Lung (tissue), 13 donors: ENCODE measurements around the gene CCDC88A. TPM values are rescaled to one million over a fixed set of nuclear protein-coding genes. Genes with fewer than 3 reads are reported as not detected.
"Not testable (repeated sequence)": the region's sequence is repeated elsewhere in the genome, so short reads cannot be mapped to it uniquely, and the experiment has no call there.

ENCODE experiments used
- ATAC-seq: fragments of 200-7000 bp; cut with Tn5 transposase; one replicate; pipeline ENCODE4 v1.9.1; 2020; ENCODE audit warnings: moderate number of reproducible peaks; ENCODE audit not compliant: insufficient read depth, low FRiP score
- DNase-seq, 3 donors: peaks; one replicate each; pipeline ENCODE4 v3.0.0-alpha.2; 2013 to 2017
- H3K27ac ChIP-seq, 2 donors: one replicate each; pipeline ENCODE4 v1.5.1; 2013; ENCODE audit warnings: mild to moderate bottlenecking in 2 of 2, moderate library complexity in 2 of 2, control low read depth in 1 of 2, inconsistent platforms in 1 of 2, low read depth in 1 of 2, low read length in 1 of 2
- H3K27me3 ChIP-seq, 3 donors: one replicate each; pipeline ENCODE4 v1.5.1; 2013; ENCODE audit warnings: low read length in 2 of 3; ENCODE audit not compliant: control insufficient read depth in 3 of 3, insufficient read depth in 3 of 3
- H3K36me3 ChIP-seq, 4 donors: one replicate each; pipeline ENCODE4 v1.5.1; 2013; ENCODE audit warnings: low read length in 4 of 4, mild to moderate bottlenecking in 1 of 4, moderate library complexity in 1 of 4; ENCODE audit not compliant: control insufficient read depth in 4 of 4, insufficient read depth in 4 of 4
- H3K4me1 ChIP-seq, 5 donors: one replicate each; pipeline ENCODE4 v1.5.1; 2013; ENCODE audit warnings: low read length in 5 of 5, mild to moderate bottlenecking in 2 of 5, moderate library complexity in 1 of 5; ENCODE audit not compliant: control insufficient read depth in 5 of 5, insufficient read depth in 5 of 5
- H3K4me3 ChIP-seq: one replicate; pipeline ENCODE4 v1.5.1; 2013; ENCODE audit warnings: mild to moderate bottlenecking, control low read depth, moderate library complexity
- H3K9ac ChIP-seq, 2 donors: one replicate each; pipeline ENCODE4 v1.5.1; 2013; ENCODE audit warnings: low read length in 2 of 2, control low read depth in 1 of 2; ENCODE audit not compliant: insufficient read depth in 1 of 2
- H3K9me3 ChIP-seq, 4 donors: one replicate each; pipeline ENCODE4 v1.5.1; 2013; ENCODE audit warnings: low read length in 3 of 4, mild to moderate bottlenecking in 1 of 4, moderate library complexity in 1 of 4; ENCODE audit not compliant: control insufficient read depth in 4 of 4, insufficient read depth in 3 of 4
- WGBS, 2 donors: extraction: QIAGEN DNeasy Blood & Tissue Kit; methylation state at CpG; one replicate each; pipeline ENCODE4 v1.1.7; 2013; 5-methylcytosine and 5-hydroxymethylcytosine counted together
- polyA plus RNA-seq, 2 donors: library from polyadenylated mRNA; stranded (reverse); fragments of 200-250 nt; gene quantifications; one replicate each; pipeline ENCODE4 v1.2.1, GENCODE V29; 2013
- small RNA-seq: library from RNA; depleted of rRNA; stranded (forward); fragments of <200 nt; gene quantifications from one replicate; pipeline ENCODE3, GENCODE V24; 2014; ENCODE audit warnings: low replicate concordance
- total RNA-seq, 2 donors: library from RNA; depleted of rRNA in 1 of 2; stranded (reverse); fragments of >200 nt in 1 of 2; gene quantifications; one replicate each; pipeline ENCODE4 v1.2.1, GENCODE V29; 2014 to 2021
- TF ChIP-seq, protein P1 (sequence below): IDR thresholded peaks from 2 replicates; pipeline ENCODE4 v1.5.1; 2012; ENCODE audit warnings: mild to moderate bottlenecking; ENCODE audit errors: control extremely low read depth, extremely low read depth
- donor health status: control.
- donor health status: control.
- donor health status: Bipolar disorder and iron deficiency.
- donor health status: healthy.
- donor health status: DM: yes; HTN: yes; CAD: no.

Gene CCDC88A
- total and polyA plus RNA-seq, 4 donors, result 13.3 to 91.9 (median 61.5) TPM

- no peak for ATAC-seq
- H3K4me1 ChIP-seq, result no peaks in the 10 kb centered on the region
- TF ChIP-seq, protein P1, sequence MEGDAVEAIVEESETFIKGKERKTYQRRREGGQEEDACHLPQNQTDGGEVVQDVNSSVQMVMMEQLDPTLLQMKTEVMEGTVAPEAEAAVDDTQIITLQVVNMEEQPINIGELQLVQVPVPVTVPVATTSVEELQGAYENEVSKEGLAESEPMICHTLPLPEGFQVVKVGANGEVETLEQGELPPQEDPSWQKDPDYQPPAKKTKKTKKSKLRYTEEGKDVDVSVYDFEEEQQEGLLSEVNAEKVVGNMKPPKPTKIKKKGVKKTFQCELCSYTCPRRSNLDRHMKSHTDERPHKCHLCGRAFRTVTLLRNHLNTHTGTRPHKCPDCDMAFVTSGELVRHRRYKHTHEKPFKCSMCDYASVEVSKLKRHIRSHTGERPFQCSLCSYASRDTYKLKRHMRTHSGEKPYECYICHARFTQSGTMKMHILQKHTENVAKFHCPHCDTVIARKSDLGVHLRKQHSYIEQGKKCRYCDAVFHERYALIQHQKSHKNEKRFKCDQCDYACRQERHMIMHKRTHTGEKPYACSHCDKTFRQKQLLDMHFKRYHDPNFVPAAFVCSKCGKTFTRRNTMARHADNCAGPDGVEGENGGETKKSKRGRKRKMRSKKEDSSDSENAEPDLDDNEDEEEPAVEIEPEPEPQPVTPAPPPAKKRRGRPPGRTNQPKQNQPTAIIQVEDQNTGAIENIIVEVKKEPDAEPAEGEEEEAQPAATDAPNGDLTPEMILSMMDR, result no peak
- H3K4me3 ChIP-seq, result no peak overlapping the region
- DNase-seq, result no peak
- H3K36me3 ChIP-seq, result peaks cover 15 to 25% (median 17%) of the 10 kb centered on the region in 4 donors
- H3K27me3 ChIP-seq, result no peaks in the 10 kb centered on the region
- H3K9me3 ChIP-seq, result no peaks in the 10 kb centered on the region
- no peak overlapping the region for H3K9ac ChIP-seq
- 89 to 93% methylated on average over 5 of the region's 5 CpGs for WGBS, 2 donors
- no peak overlapping the region for H3K27ac ChIP-seq
Measured at GRCh38 chr2:55245411-55245810, 174.2 kb downstream of the CCDC88A start.

DNA sequence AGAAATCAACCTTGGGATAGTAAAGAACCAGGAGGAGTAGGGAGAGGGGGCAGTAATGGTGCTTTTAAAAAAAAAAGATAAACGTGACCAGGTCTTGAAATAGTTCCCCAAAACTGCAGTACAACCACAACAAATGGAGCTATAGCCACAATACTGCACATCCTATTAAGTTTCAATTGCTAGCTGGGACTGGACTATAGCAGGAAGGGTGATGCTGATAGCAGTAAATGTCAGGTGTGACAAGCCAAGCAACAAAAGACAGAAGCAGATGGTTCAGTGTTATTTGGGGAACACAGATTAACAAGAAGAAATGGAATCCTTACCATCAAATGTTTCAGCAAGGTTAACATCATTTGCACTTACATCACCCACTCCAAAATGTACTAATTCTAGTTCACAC is 177.0 kb downstream of the CCDC88A start:
- Histone ChIP-seq H3K36me3 (peaks cover 8 to 26% (median 11%) of the 10 kb centered on the region in 4 donors), H3K9me3 (no peaks in the 10 kb centered on the region), H3K27me3 (no peaks in the 10 kb centered on the region), H3K4me3 (no peak overlapping the region), H3K9ac (no peak overlapping the region), H3K27ac (no peak overlapping the region), H3K4me1 (no peaks in the 10 kb centered on the region)
- TF ChIP-seq, protein P1, result no peak
- WGBS, 2 donors, result 55 to 65% methylated on average over 1 of the region's 1 CpG
- ATAC-seq (no peak), DNase-seq (no peak)

- not testable (repeated sequence) for DNase-seq, H3K4me3 ChIP-seq, H3K9me3 ChIP-seq, H3K27me3 ChIP-seq, H3K4me1 ChIP-seq, H3K27ac ChIP-seq, H3K9ac ChIP-seq, ATAC-seq
- WGBS, 2 donors, result 91 to 93% methylated on average over 8 of the region's 8 CpGs
- H3K36me3 ChIP-seq, result peaks cover 8 to 25% (median 10%) of the 10 kb centered on the region in 4 donors
Measured at GRCh38 chr2:55241582-55241981, 178.1 kb downstream of the CCDC88A start.

DNA sequence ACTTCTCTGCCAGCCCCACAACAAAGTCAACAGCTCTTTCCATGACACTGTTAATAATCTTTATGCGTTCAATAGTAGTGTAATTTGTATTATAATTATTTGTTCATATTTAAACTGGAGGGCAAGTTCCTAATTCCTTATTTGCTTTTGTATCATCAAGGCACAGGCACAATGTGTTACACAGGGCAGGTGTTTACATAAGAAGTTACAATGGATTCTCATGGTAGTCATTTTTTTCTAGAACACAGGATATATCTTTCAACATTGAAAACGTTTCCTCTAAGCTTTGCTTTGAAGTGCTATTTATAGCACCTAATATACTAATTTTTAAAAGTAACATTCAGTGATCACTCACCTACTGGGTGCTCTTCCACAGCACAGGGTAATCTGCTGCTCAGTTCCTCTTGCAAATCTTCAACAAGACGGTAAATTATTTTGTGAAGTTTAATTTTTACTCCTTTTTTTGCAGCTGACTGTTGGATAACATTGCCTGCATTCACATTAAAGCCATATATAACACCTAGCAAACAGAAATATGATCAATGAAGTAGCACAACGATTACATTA is 179.9 kb downstream of the CCDC88A start:
- Histone ChIP-seq H3K9me3 (no peaks in the 10 kb centered on the region), H3K4me1 (peaks cover 0 to 3% (median 0%) of the 10 kb centered on the region in 5 donors), H3K36me3 (peaks cover 7 to 40% (median 22%) of the 10 kb centered on the region in 4 donors), H3K9ac (no peak overlapping the region), H3K27me3 (no peaks in the 10 kb centered on the region), H3K4me3 (no peak overlapping the region), H3K27ac (no peak overlapping the region)
- no peak for DNase-seq
- TF ChIP-seq, protein P1, result no peak
- 59 to 62% methylated on average over 4 of the region's 4 CpGs for WGBS, 2 donors
- ATAC-seq, result no peak

Small RNAs within 50 kb of the gene (small RNA-seq; reads per million reads assigned to genes)
- gene RF00019, result not detected
- not detected for gene RNU6-221P
- gene RNU6-775P, result not detected

Other genes with a start within 250 kb of the CCDC88A start
- gene CLHC1, start 187.6 kb downstream of the CCDC88A start, total RNA-seq, result 10 to 100 TPM; 13.6 to 33.8 TPM
- 10 to 100 TPM in 1 of 2 donors, 1 to 10 TPM in 1; 2.3 to 10.8 TPM for gene CLHC1, start 187.6 kb downstream of the CCDC88A start, polyA plus RNA-seq
- 1,000 to 10,000 TPM in 1 of 2 donors, 100 to 1,000 TPM in 1; 715 to 1,195 TPM for gene RPS27A, start 187.2 kb downstream of the CCDC88A start, total RNA-seq
- gene RPS27A, start 187.2 kb downstream of the CCDC88A start, polyA plus RNA-seq, result 1,000 to 10,000 TPM; 1,600 to 1,640 TPM
- 10 to 100 TPM; 25.1 to 26.3 TPM for gene MTIF2, start 150.6 kb downstream of the CCDC88A start, total RNA-seq
- 10 to 100 TPM; 16.4 to 17.4 TPM for gene MTIF2, start 150.6 kb downstream of the CCDC88A start, polyA plus RNA-seq
- gene CFAP36, start 99.9 kb upstream of the CCDC88A start, total RNA-seq, result 10 to 100 TPM; 38.3 to 41.2 TPM
- gene CFAP36, start 99.9 kb upstream of the CCDC88A start, polyA plus RNA-seq, result 10 to 100 TPM; 26.4 to 62.1 TPM
- 100 to 1,000 TPM in 1 of 2 donors, 10 to 100 TPM in 1; 58.5 to 132 TPM for gene PPP4R3B, start 197.8 kb upstream of the CCDC88A start, total RNA-seq
- gene PPP4R3B, start 197.8 kb upstream of the CCDC88A start, polyA plus RNA-seq, result 10 to 100 TPM; 25.3 to 26.2 TPM